Activated CD8-positive, alpha-beta memory T cell treated with anti-CD3 and anti-CD28 coated beads, Interleukin-2, amount 50 U/mL, for 24 hours (primary cell): ENCODE measurements around the gene FER1L5.

Experiments used
- DNase-seq: peaks from one replicate; pipeline ENCODE4 v3.0.0-alpha.2; 2020; ENCODE audit errors: extremely low read depth

The FER1L5 gene

GRCh38 chr2:96680561-96681141 is 38.1 kb downstream of the FER1L5 start:
- no peak for DNase-seq

GRCh38 chr2:96681540-96681939 is 39.0 kb downstream of the FER1L5 start:
- DNase-seq: no peak

GRCh38 chr2:96683307-96683706 is 40.7 kb downstream of the FER1L5 start:
- no peak for DNase-seq

- no peak for DNase-seq
Observed at GRCh38 chr2:96683972-96684820, 41.6 kb downstream of the FER1L5 start.

- no peak for DNase-seq
Observed at GRCh38 chr2:96684883-96685576, 42.5 kb downstream of the FER1L5 start.

DNA sequence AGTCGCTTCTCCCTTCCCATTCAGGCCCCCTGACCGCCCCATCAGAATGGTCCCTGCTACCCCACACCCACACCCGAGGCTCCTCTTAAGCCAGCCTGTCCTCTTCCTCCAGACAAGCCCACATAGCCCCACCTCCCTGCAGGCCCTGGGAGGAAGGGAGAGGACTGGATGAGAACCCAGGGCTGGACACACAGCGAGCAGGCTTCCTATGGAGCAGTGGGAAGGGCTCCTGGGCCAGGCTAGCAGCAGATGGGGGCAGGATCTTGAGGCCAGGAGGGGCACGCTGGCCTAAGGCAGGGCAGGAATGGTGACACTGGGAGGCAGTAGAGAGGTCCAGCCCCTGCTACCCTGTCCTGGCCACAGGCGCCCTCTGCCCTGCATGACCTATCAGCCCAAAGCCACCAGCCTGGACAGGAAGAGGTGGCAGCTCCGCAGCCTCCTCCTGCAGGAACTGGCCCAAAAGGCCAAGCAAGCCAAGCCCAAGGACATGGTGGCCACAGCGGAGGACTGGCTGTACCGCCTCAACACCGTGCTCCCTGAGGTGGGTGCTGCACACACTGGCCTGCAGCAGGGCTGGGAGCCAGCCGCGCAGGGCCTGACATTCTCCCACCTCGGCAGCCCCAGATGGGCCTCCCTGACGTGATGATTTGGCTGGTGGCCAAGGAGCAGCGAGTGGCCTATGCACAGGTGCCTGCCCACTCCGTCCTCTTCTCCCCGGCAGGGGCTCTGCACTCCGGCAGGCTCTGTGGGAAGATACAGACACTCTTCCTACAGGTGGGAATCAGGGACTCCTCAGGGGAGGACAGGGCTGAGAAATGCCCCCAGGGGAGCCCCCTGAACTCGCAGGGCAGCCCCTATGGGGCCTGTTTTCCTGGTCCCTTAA is 43.3 kb downstream of the FER1L5 start:
- no peak for DNase-seq

- DNase-seq: no peak
Observed at GRCh38 chr2:96687266-96687665, 44.7 kb downstream of the FER1L5 start.

GRCh38 chr2:96687711-96688640 is 45.4 kb downstream of the FER1L5 start:
- no peak for DNase-seq

- no peak for DNase-seq
Observed at GRCh38 chr2:96688649-96689430, 46.3 kb downstream of the FER1L5 start.

- DNase-seq: no peak
Observed at GRCh38 chr2:96689431-96689991, 46.9 kb downstream of the FER1L5 start.

GRCh38 chr2:96690306-96691021 is 47.9 kb downstream of the FER1L5 start:
- DNase-seq: no peak

DNA sequence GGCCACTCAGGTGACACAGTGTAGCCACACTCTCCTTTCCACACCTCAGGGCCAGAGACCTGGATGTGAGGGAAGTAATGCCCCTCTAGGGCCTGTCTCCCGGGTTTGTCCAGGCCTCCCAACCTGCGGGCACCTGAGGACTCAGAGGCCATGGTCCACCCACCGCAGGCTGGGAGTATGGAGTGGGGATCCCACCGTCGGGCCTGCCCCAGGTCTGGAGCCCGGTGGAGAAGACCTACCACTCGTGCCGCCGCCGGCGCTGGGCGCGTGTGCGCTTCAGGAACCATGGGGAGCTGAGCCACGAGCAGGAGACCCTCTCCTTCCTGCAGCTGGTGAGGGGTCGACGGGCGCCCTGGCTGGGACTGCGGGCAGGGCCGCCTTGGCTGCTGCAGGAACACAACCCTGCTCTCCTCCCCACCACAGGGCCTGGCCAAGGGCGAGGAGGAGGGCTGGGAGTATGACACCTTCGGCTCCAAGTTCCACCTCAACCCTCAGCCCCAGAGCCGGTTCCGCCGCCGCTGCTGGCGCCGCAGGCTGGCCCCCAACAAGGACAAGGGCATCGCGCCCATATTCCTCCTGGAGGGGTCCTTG is 48.6 kb downstream of the FER1L5 start:
- DNase-seq: no peak

GRCh38 chr2:96692094-96692971 is 49.8 kb downstream of the FER1L5 start:
- DNase-seq: no peak

DNA sequence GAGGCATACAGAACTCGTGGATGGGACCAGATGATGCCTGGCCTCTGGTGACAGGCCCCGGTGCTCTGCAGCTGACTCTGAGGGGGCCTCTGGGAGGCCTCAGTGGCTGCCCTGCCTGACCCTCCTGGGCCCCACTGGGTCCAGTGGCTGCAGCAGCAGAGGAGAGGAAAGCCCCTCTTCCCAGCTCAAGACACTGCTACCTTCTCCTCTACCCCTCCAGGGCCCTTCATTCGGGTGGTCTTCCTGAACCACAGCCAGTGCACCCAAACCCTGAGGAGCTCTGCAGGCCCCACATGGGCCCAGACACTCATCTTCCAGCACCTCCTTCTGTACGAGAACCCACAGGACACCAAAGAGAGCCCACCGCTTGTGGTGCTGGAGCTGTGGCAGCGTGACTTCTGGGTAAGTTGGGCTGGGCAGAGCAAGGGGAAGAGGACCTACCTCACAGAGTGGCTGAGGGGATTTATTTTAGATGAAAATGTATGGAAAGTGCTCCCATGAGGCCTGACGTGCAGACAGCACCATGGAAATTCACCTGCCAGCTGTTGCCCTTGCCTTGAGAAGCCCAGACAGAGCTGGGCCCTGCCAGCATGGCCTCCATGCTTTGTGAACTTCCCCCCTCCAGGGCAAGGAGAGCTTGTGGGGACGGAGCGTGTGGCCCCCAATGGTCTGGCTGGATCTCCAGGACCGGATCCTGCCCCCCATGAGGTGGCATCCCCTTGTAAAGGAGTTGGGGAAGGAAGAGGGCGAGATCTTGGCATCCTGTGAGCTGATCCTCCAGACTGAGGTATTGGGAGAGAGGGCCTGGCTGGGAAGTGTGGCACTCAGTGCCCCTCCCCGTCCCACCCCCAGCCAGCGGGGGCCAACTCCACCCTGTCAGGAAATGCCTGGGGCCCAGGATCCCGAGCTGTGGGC is 51.0 kb downstream of the FER1L5 start:
- no peak for DNase-seq

DNA sequence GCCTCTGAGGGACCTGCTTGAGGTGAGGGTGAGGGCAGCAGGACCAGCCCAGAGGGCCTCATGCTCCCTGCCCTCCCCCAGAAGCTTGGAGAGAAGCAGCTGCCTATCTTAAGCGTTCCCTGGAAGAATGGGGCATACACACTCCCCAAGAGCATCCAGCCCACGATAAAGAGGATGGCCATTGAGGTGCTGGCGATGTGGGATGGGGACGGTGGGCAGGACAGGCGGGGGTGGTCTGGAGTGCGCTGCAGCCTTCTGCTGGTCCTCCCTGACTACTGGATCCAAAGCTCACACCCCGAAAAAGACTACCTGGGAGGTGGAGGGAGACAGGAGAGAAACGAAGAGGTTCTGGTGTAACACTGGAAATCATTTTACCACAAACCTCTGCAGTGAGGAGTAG is 51.7 kb downstream of the FER1L5 start:
- DNase-seq: no peak

- no peak for DNase-seq
Observed at GRCh38 chr2:96694816-96695455, 52.4 kb downstream of the FER1L5 start.
